HepG2 (cell line): Measurements from ENCODE around the gene C16orf95. TPM values are rescaled to one million over a fixed set of nuclear protein-coding genes. Genes with fewer than 3 reads are reported as not detected.

Experiments used
- PPARG ChIP-seq: conservative IDR thresholded peaks from 2 replicates; pipeline ENCODE4 v1.6.1; 2016; ENCODE audit warnings: missing biosample characterization, missing genetic modification reagents
- ZNF12 ChIP-seq: sonication (generic); formaldehyde crosslinking; IDR thresholded peaks from 2 replicates; pipeline ENCODE4 v1.5.0; 2020; ENCODE audit warnings: missing genetic modification reagents
- ZSCAN21 ChIP-seq: sonication (generic); formaldehyde crosslinking; IDR thresholded peaks from 2 replicates; pipeline ENCODE4 v1.8.0; 2022; ENCODE audit warnings: mild to moderate bottlenecking, missing genetic modification reagents, moderate library complexity, borderline replicate concordance
- polyA plus RNA-seq, 8 experiments: library from polyadenylated mRNA; depleted of rRNA in 3 of 8; stranded (reverse) in 7 of 8; unstranded in 1 of 8; fragments of >200 nt; fragmentation: Illumina TruSeq in 4 of 8; extraction: Trizol in 4 of 8; gene quantifications; 2 replicates each; pipeline versions ENCODE4 v1.2.1 to v1.2.3, GENCODE V29; 2011 to 2016; ENCODE audit warnings: low read depth in 4 of 8, missing spikeins in 1 of 8, mixed read lengths in 1 of 8; ENCODE audit not compliant: insufficient read depth in 1 of 8
- total RNA-seq, 5 experiments: library from RNA; depleted of rRNA; stranded (reverse); fragments of >200 nt; fragmentation: Illumina TruSeq; extraction: Trizol; gene quantifications; 2 replicates each; pipeline ENCODE4 v1.2.3, GENCODE V29; 2016; ENCODE audit warnings: low read depth in 1 of 5
- TF ChIP-seq, protein P1 (sequence below): fragments of 450-650 bp; IDR thresholded peaks from 2 replicates; pipeline ENCODE4 v1.6.1; 2017; ENCODE audit warnings: mild to moderate bottlenecking
- TF ChIP-seq, protein P2 (sequence below): sonication (generic); formaldehyde crosslinking; IDR thresholded peaks from 2 replicates; pipeline ENCODE4 v1.4.0; 2020; ENCODE audit warnings: mild to moderate bottlenecking, missing genetic modification reagents

C16orf95 gene
- total and polyA plus RNA-seq, 2 of the 13 experiments (the other 11 are each of a cell fraction or from before 2014, with no cell fraction given) = 2.8 to 8.6 TPM

DNA sequence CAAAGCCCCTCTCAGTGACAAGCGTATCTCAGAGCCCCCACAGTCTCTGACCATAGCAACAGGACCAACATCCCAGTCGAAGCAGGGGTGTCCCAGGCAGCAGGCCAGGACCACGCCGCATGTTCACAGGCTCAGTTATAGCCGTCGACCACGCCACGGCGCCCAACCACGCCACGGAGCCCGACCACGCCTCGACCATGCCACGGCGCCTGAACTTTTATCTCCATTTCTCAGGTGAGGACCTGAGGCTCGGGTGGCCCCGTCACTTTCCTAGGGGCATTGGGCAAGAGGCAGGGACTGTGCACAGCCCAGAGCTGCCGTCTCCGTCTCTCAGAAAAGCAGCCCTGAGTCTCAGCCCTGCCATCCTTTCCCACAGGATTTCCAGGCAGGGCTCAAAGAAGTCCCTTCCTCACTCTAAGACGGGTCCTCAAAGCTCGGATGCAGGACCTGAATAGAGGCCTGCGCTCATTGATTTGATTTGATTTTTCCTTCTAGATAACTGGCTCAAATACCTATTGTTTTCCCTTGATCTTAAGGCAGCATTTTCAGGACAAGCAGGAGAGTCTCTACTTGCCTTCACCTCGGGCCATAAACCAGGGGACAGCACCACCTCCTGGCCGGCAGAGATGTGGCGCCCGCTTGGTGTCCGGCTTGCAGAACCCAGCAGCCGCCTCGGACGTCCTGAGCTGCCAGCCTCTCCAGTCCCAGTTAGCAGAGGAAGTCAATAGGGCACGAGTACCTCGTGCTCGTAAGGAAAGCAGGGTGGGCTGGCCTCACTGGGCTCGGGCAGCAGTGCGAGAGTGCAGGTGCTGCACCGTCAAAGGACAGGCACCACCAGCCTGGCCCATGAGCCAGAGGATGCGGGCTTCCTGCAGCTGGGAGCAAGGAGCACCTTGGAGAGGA is 38.8 kb downstream of the C16orf95 start (continued):
- TF ChIP-seq, protein P1, sequence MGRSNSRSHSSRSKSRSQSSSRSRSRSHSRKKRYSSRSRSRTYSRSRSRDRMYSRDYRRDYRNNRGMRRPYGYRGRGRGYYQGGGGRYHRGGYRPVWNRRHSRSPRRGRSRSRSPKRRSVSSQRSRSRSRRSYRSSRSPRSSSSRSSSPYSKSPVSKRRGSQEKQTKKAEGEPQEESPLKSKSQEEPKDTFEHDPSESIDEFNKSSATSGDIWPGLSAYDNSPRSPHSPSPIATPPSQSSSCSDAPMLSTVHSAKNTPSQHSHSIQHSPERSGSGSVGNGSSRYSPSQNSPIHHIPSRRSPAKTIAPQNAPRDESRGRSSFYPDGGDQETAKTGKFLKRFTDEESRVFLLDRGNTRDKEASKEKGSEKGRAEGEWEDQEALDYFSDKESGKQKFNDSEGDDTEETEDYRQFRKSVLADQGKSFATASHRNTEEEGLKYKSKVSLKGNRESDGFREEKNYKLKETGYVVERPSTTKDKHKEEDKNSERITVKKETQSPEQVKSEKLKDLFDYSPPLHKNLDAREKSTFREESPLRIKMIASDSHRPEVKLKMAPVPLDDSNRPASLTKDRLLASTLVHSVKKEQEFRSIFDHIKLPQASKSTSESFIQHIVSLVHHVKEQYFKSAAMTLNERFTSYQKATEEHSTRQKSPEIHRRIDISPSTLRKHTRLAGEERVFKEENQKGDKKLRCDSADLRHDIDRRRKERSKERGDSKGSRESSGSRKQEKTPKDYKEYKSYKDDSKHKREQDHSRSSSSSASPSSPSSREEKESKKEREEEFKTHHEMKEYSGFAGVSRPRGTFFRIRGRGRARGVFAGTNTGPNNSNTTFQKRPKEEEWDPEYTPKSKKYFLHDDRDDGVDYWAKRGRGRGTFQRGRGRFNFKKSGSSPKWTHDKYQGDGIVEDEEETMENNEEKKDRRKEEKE = no peak
- TF ChIP-seq, protein P2, sequence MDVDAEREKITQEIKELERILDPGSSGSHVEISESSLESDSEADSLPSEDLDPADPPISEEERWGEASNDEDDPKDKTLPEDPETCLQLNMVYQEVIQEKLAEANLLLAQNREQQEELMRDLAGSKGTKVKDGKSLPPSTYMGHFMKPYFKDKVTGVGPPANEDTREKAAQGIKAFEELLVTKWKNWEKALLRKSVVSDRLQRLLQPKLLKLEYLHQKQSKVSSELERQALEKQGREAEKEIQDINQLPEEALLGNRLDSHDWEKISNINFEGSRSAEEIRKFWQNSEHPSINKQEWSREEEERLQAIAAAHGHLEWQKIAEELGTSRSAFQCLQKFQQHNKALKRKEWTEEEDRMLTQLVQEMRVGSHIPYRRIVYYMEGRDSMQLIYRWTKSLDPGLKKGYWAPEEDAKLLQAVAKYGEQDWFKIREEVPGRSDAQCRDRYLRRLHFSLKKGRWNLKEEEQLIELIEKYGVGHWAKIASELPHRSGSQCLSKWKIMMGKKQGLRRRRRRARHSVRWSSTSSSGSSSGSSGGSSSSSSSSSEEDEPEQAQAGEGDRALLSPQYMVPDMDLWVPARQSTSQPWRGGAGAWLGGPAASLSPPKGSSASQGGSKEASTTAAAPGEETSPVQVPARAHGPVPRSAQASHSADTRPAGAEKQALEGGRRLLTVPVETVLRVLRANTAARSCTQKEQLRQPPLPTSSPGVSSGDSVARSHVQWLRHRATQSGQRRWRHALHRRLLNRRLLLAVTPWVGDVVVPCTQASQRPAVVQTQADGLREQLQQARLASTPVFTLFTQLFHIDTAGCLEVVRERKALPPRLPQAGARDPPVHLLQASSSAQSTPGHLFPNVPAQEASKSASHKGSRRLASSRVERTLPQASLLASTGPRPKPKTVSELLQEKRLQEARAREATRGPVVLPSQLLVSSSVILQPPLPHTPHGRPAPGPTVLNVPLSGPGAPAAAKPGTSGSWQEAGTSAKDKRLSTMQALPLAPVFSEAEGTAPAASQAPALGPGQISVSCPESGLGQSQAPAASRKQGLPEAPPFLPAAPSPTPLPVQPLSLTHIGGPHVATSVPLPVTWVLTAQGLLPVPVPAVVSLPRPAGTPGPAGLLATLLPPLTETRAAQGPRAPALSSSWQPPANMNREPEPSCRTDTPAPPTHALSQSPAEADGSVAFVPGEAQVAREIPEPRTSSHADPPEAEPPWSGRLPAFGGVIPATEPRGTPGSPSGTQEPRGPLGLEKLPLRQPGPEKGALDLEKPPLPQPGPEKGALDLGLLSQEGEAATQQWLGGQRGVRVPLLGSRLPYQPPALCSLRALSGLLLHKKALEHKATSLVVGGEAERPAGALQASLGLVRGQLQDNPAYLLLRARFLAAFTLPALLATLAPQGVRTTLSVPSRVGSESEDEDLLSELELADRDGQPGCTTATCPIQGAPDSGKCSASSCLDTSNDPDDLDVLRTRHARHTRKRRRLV (CRISPR knock-in tag) = no peak
- TF ChIP-seq ZSCAN21 (CRISPR knock-in tag) (peak; percentile 14; the same call in 1 of the 2 replicates), ZNF12 (no peak), PPARG (CRISPR knock-in tag) (no peak)
